SK-N-SH treated with all-trans-retinoic acid at 6 μM for 48 hours (cell line): Measurements from ENCODE around the gene GFPT1.

Experiments used
- CSDC2 ChIP-seq: fragments of 250-450 bp; sonication (Bioruptor Pico); IDR thresholded peaks from 2 replicates; pipeline ENCODE4 v1.5.0; 2020; ENCODE audit warnings: mild to moderate bottlenecking, moderate library complexity
- SNAI2 ChIP-seq: fragments of 250-450 bp; sonication (Bioruptor Pico); IDR thresholded peaks from 2 replicates; pipeline ENCODE4 v1.5.0; 2020; ENCODE audit warnings: mild to moderate bottlenecking, moderate library complexity
- TF ChIP-seq, protein P1 (sequence below): fragments of 250-450 bp; sonication (Bioruptor Pico); IDR thresholded peaks from 2 replicates; pipeline ENCODE4 v1.5.1; 2020; ENCODE audit warnings: low read depth, mild to moderate bottlenecking, moderate library complexity
- TF ChIP-seq, protein P2 (sequence below): fragments of 250-450 bp; sonication (Bioruptor Pico); IDR thresholded peaks from 2 replicates; pipeline ENCODE4 v1.8.0; 2020; ENCODE audit warnings: mild to moderate bottlenecking, moderate library complexity, borderline replicate concordance

- TF ChIP-seq, protein P1, sequence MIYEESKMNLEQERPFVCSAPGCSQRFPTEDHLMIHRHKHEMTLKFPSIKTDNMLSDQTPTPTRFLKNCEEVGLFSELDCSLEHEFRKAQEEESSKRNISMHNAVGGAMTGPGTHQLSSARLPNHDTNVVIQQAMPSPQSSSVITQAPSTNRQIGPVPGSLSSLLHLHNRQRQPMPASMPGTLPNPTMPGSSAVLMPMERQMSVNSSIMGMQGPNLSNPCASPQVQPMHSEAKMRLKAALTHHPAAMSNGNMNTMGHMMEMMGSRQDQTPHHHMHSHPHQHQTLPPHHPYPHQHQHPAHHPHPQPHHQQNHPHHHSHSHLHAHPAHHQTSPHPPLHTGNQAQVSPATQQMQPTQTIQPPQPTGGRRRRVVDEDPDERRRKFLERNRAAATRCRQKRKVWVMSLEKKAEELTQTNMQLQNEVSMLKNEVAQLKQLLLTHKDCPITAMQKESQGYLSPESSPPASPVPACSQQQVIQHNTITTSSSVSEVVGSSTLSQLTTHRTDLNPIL (CRISPR knock-in tag): no peak
- TF ChIP-seq CSDC2 (no peak), SNAI2 (CRISPR knock-in tag) (no peak)
- TF ChIP-seq, protein P2, sequence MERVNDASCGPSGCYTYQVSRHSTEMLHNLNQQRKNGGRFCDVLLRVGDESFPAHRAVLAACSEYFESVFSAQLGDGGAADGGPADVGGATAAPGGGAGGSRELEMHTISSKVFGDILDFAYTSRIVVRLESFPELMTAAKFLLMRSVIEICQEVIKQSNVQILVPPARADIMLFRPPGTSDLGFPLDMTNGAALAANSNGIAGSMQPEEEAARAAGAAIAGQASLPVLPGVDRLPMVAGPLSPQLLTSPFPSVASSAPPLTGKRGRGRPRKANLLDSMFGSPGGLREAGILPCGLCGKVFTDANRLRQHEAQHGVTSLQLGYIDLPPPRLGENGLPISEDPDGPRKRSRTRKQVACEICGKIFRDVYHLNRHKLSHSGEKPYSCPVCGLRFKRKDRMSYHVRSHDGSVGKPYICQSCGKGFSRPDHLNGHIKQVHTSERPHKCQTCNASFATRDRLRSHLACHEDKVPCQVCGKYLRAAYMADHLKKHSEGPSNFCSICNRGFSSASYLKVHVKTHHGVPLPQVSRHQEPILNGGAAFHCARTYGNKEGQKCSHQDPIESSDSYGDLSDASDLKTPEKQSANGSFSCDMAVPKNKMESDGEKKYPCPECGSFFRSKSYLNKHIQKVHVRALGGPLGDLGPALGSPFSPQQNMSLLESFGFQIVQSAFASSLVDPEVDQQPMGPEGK (CRISPR knock-in tag): no peak
Measured at GRCh38 chr2:69381337-69381737, 5.7 kb downstream of the GFPT1 start.
